Raji (cell line): ENCODE measurements around the gene HAUS3.

Experiments
- POLR2A ChIP-seq: IDR thresholded peaks from 2 replicates; pipeline ENCODE4 v1.6.1; 2011; ENCODE audit warnings: low read depth, low read length, control low read depth; ENCODE audit not compliant: insufficient read depth

Gene HAUS3

GRCh38 chr4:2260344-2261109, 18.6 kb upstream of the HAUS3 start:
- no peak for TF ChIP-seq POLR2A

- no peak for TF ChIP-seq POLR2A
These were observed 17.8 kb upstream of the HAUS3 start for GRCh38 chr4:2259541-2260343.

GRCh38 chr4:2259036-2259540, 17.2 kb upstream of the HAUS3 start:
- no peak for TF ChIP-seq POLR2A

- no peak for TF ChIP-seq POLR2A
These were observed 16.4 kb upstream of the HAUS3 start for GRCh38 chr4:2258091-2259035.

GRCh38 chr4:2257361-2258081, 15.6 kb upstream of the HAUS3 start:
- TF ChIP-seq POLR2A, result no peak

- TF ChIP-seq POLR2A, result no peak
These were observed 14.9 kb upstream of the HAUS3 start for GRCh38 chr4:2256781-2257191.

GRCh38 chr4:2256156-2256731, 14.3 kb upstream of the HAUS3 start:
- no peak for TF ChIP-seq POLR2A

- TF ChIP-seq POLR2A, result no peak
These were observed 13.7 kb upstream of the HAUS3 start for GRCh38 chr4:2255501-2256155.

GRCh38 chr4:2254665-2255500, 13.0 kb upstream of the HAUS3 start:
- TF ChIP-seq POLR2A, result no peak

- no peak for TF ChIP-seq POLR2A
These were observed 11.5 kb upstream of the HAUS3 start for GRCh38 chr4:2253160-2254084.

- no peak for TF ChIP-seq POLR2A
These were observed 10.7 kb upstream of the HAUS3 start for GRCh38 chr4:2252530-2253091.
